H1 (cell line): ENCODE data around the gene HIPK2. TPM values are rescaled to one million over a fixed set of nuclear protein-coding genes. Genes with fewer than 3 reads are reported as not detected.

Experiments used
- CHD7 ChIP-seq: fragments of 300-600 bp; sonication (generic); IDR thresholded peaks from 2 replicates; pipeline ENCODE4 v1.7.1; 2012; ENCODE audit warnings: low read length, moderate library complexity, mild to moderate bottlenecking, inconsistent platforms; ENCODE audit not compliant: insufficient replicate concordance
- CREB1 ChIP-seq: IDR thresholded peaks from 2 replicates; pipeline ENCODE4 v1.6.1; 2012; ENCODE audit warnings: inconsistent platforms
- SIN3A ChIP-seq, 2 experiments: IDR thresholded peaks in 1 of 2; conservative IDR thresholded peaks in 1 of 2; 2 replicates each; pipeline ENCODE4 v1.6.1; 2011 to 2012; ENCODE audit warnings: low read length in 2 of 2, improper control_type of control experiment in 1 of 2, low read depth in 1 of 2, mild to moderate bottlenecking in 1 of 2
- polyA plus RNA-seq, 7 experiments: library from polyadenylated mRNA; depleted of rRNA in 3 of 7; stranded (reverse) in 5 of 7; unstranded in 2 of 7; fragments of >200 nt in 5 of 7; fragments of 200-250 nt in 2 of 7; gene quantifications; 1 replicate in 5 of 7; 2 replicates in 1 of 7; 4 replicates in 1 of 7; pipeline versions ENCODE4 v1.2.1 to v1.2.3, GENCODE V29; 2011 to 2013; ENCODE audit warnings: missing spikeins in 2 of 7, mixed read lengths in 2 of 7
- total RNA-seq: library from RNA; stranded (reverse); fragmentation: NEBNext Ultra II Directional; extraction: Animal tissue kit (Norgen Biotek cat#: 25700); gene quantifications from 2 replicates; pipeline ENCODE4 v1.2.1, GENCODE V29; 2021

The HIPK2 gene
- total and polyA plus RNA-seq, 2 of the 8 experiments (the other 6 are each of a cell fraction or from before 2014, with no cell fraction given), result 8.3 to 24.3 TPM

GRCh38 chr7:139765143-139765542, 12.7 kb downstream of the HIPK2 start (continued):
- no peak for TF ChIP-seq CHD7
- TF ChIP-seq SIN3A (conservative IDR thresholded peaks at IDR 0.05 in 1 of 2, IDR thresholded peaks at IDR 0.05 in 1 of 2; ENCODE audit: low read depth in 1 of 2, low read length in 2 of 2), result no peak
- TF ChIP-seq CREB1, result no peak
